ENCODE measurements around the gene DNASE1L2. TPM values are rescaled to one million over a fixed set of nuclear protein-coding genes. Genes with fewer than 3 reads are reported as not detected.

DNASE1L2 gene
- total and polyA plus RNA-seq, 2 of the 4 experiments (the other 2 are of a cell fraction) = 0.18 to 0.75 TPM

DNA sequence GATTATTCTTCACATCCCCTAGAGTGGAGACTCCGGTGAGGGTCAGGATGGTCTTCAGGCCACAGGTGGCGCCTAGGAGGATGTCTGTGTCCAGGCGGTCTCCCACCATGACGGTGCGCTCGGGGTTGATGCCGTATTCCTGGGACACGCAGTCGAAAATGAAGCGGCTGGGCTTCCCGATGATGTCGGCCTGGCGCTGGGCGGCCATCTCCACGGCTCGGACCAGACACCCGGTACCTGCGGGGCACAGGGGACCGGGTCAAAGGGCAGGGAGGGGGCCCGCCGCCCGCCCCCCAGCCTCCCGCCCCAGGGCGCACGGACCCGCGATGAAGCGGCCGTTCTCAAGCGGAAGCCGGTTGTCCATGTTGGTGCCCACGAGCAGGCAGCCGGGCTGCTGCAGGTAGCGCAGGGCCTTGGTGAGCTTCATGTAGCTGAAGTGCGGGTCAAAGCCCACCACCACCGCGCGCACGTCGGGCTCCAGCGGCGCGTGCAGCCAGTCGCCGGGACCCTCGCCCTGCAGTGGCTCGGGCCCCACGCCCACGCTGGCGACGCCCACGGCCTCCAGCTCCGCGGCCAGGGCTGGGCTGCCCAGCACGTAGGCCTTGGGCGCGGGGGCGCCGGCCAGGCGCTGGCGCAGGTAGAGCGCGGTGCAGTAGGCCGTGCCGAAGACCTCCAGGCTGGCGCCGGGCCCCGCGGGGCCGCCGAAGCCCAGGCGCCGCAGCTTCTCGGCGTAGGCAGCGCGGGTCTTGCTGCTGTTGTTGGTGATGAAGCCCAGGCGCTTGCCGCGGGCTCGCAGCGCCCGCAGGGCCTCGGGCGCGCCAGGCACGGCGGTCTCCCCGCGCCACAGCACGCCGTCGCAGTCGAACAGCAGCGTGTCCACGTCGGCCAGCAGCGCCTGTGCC is 22.2 kb upstream of the DNASE1L2 start (continued):
- TF ChIP-seq, protein P1, sequence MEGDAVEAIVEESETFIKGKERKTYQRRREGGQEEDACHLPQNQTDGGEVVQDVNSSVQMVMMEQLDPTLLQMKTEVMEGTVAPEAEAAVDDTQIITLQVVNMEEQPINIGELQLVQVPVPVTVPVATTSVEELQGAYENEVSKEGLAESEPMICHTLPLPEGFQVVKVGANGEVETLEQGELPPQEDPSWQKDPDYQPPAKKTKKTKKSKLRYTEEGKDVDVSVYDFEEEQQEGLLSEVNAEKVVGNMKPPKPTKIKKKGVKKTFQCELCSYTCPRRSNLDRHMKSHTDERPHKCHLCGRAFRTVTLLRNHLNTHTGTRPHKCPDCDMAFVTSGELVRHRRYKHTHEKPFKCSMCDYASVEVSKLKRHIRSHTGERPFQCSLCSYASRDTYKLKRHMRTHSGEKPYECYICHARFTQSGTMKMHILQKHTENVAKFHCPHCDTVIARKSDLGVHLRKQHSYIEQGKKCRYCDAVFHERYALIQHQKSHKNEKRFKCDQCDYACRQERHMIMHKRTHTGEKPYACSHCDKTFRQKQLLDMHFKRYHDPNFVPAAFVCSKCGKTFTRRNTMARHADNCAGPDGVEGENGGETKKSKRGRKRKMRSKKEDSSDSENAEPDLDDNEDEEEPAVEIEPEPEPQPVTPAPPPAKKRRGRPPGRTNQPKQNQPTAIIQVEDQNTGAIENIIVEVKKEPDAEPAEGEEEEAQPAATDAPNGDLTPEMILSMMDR (conservative IDR thresholded peaks at IDR 0.05; ENCODE audit: low read depth, low read length) = no peak

DNA sequence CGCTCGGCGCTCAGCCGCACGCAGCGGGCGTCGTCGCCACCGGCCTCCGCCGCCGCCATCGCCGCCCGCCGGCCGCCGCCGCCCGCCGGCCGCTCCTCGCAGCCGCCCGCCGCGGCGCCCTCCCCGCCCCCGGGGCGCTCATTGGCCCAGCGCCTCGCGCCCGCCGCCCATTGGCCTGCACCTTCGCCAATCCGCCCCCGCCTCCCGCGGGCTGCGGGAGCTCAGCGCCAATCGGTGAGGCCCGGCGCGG is 21.6 kb upstream of the DNASE1L2 start, which contains the start of gene PGP:
PGP (minus strand) TSS at position 122 of the 250 bp plus-strand sequence; CDS start at position 59, 63 bp downstream.
- no TSS peak for BruUV-seq (replicated peaks)
- Histone ChIP-seq H3K79me1 (ENCODE audit: low read depth in 1 of 2, low read length in 2 of 2) (peaks cover 14 to 30% of the 10 kb centered on the region in 2 experiments), H3K23ac (ENCODE audit: low read depth, low read length) (peak within 1 kb of the TSS; percentile 72), H3K9me3 (ENCODE audit: control insufficient read depth, insufficient read depth, low read length) (no peaks in the 10 kb centered on the region), H3K4me3 (ENCODE audit: insufficient read depth, low read depth, low read length) (peak within 1 kb of the TSS; percentile 87), H2BK5ac (ENCODE audit: low read depth, low read length, poor library complexity, severe bottlenecking) (peak within 1 kb of the TSS; percentile 84), H3K4me2 (ENCODE audit: low read depth, low read length) (peak within 1 kb of the TSS; percentile 93), H2AK5ac (ENCODE audit: low read depth, low read length) (peak within 1 kb of the TSS; percentile 65), H3K56ac (ENCODE audit: extremely low read depth, insufficient read depth, low read length) (peak within 1 kb of the TSS; percentile 79), H3K18ac (ENCODE audit: low read depth, low read length) (peak within 1 kb of the TSS; percentile 40; the same call in 1 of the 2 replicates), H3K27ac (ENCODE audit: insufficient read depth, low read length) (peak within 1 kb of the TSS; percentile 86), H3K9ac (ENCODE audit: low read depth, low read length) (peak within 1 kb of the TSS; percentile 89), H3K27me3 (ENCODE audit: control insufficient read depth, insufficient read depth, low read length) (no peaks in the 10 kb centered on the region), H3K9me1 (ENCODE audit: insufficient read depth, low read length) (no peaks in the 10 kb centered on the region), H2BK20ac (ENCODE audit: low read depth, low read length) (no peak within 1 kb of the TSS), H4K20me1 (ENCODE audit: insufficient read depth, low read length) (peaks cover 12% of the 10 kb centered on the region), H3K36me3 (ENCODE audit: control insufficient read depth, insufficient read depth, low read length) (peaks cover 5% of the 10 kb centered on the region), H3K14ac (replicated peaks; ENCODE audit: low read depth, low read length) (peak within 1 kb of the TSS; percentile 77), H2BK15ac (ENCODE audit: low read depth, low read length) (0 out of 3 replicates have a peak within 1 kb of the TSS, but pooled peaks have one; percentile 8), H4K91ac (ENCODE audit: insufficient read depth, low read depth, low read length) (peak within 1 kb of the TSS; percentile 22), H2AFZ (replicated peaks; ENCODE audit: low read length, poor library complexity) (peak within 1 kb of the TSS; percentile 98), H4K8ac (ENCODE audit: low read depth in 2 of 2, low read length in 2 of 2) (peak within 1 kb of the TSS; percentile 72 to 99), H3K4ac (ENCODE audit: low read depth, low read length) (peak within 1 kb of the TSS; percentile 88), H2BK120ac (ENCODE audit: low read depth, low read length) (peak within 1 kb of the TSS; percentile 17; the same call in 1 of the 2 replicates), H3K4me1 (ENCODE audit: control insufficient read depth, insufficient read depth, low read length) (peaks cover 7% of the 10 kb centered on the region), H2AK9ac (replicated peaks; ENCODE audit: low read depth, low read length, poor library complexity) (peak within 1 kb of the TSS; percentile 93), H4K5ac (ENCODE audit: low read depth, low read length) (peak within 1 kb of the TSS; percentile 81)
- POLR2A ChIA-PET (ENCODE audit: unreplicated experiment) = no interaction called here
- peak; percentile 94 for ATAC-seq (ENCODE audit: low read depth)
- intact Hi-C loops (cut with micrococcal nuclease) (no loop called here), in situ Hi-C loops (cut with MboI; ENCODE audit: low sequenced_read_pairs) (no loop called here), dilution Hi-C loops (cut with HindIII; ENCODE audit: low sequenced_read_pairs, unreplicated experiment) (no loop called here)
- 0% methylated on average over 25 of the region's 48 CpGs; no CpG with 5 or more reads in 1 of the 2 experiments for WGBS, 2 experiments (ENCODE audit: extremely low coverage in 2 of 2, insufficient read length in 1 of 2)
- DNase-seq = no peak
- CTCF ChIA-PET = interaction anchor here (0.8 kb wide), 1 partner anchor 292 kb away, joined by 3 read pairs; no protein-coding TSS in a partner anchor
- TF ChIP-seq, protein P1 (conservative IDR thresholded peaks at IDR 0.05; ENCODE audit: low read depth, low read length) = 0 out of 2 replicates have a peak, but pooled peaks have one; percentile 3
- TF ChIP-seq, protein P2, sequence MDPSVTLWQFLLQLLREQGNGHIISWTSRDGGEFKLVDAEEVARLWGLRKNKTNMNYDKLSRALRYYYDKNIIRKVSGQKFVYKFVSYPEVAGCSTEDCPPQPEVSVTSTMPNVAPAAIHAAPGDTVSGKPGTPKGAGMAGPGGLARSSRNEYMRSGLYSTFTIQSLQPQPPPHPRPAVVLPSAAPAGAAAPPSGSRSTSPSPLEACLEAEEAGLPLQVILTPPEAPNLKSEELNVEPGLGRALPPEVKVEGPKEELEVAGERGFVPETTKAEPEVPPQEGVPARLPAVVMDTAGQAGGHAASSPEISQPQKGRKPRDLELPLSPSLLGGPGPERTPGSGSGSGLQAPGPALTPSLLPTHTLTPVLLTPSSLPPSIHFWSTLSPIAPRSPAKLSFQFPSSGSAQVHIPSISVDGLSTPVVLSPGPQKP (IDR thresholded peaks at IDR 0.05; ENCODE audit: borderline replicate concordance, low read depth, low read length) = no peak
- TF ChIP-seq FOS (IDR thresholded peaks at IDR 0.05; ENCODE audit: low read depth, low read length) = peak; percentile 97
- TF ChIP-seq, protein P3, sequence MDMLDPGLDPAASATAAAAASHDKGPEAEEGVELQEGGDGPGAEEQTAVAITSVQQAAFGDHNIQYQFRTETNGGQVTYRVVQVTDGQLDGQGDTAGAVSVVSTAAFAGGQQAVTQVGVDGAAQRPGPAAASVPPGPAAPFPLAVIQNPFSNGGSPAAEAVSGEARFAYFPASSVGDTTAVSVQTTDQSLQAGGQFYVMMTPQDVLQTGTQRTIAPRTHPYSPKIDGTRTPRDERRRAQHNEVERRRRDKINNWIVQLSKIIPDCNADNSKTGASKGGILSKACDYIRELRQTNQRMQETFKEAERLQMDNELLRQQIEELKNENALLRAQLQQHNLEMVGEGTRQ (IDR thresholded peaks at IDR 0.05; ENCODE audit: low read depth, low read length) = no peak

Data from IMR-90 (cell line).